Glutamatergic neuron (in vitro differentiated cells): ENCODE data around the gene FBXO2. TPM values are rescaled to one million over a fixed set of nuclear protein-coding genes. Genes with fewer than 3 reads are reported as not detected.

Experiments used
- DNase-seq: peaks from one replicate; pipeline ENCODE4 v3.0.0; 2022
- H3K27ac Mint-ChIP-seq: one replicate; pipeline ENCODE4 v1.8.0; 2020; ENCODE audit warnings: mild to moderate bottlenecking, mixed read lengths, inconsistent platforms; ENCODE audit not compliant: unreplicated experiment
- H3K27me3 Mint-ChIP-seq: one replicate; pipeline ENCODE4 v1.8.0; 2020; ENCODE audit warnings: mild to moderate bottlenecking, moderate library complexity, mixed read lengths, inconsistent platforms; ENCODE audit not compliant: unreplicated experiment
- H3K36me3 Mint-ChIP-seq: one replicate; pipeline ENCODE4 v1.8.0; 2020; ENCODE audit warnings: mild to moderate bottlenecking, mixed read lengths, inconsistent platforms; ENCODE audit not compliant: unreplicated experiment
- H3K4me1 Mint-ChIP-seq: one replicate; pipeline ENCODE4 v1.8.0; 2020; ENCODE audit warnings: mild to moderate bottlenecking, low read depth, mixed read lengths, inconsistent platforms; ENCODE audit not compliant: unreplicated experiment
- H3K4me3 Mint-ChIP-seq: one replicate; pipeline ENCODE4 v1.8.0; 2020; ENCODE audit warnings: mild to moderate bottlenecking, mixed read lengths, inconsistent platforms; ENCODE audit not compliant: unreplicated experiment
- H3K9me3 Mint-ChIP-seq: one replicate; pipeline ENCODE4 v1.8.0; 2020; ENCODE audit warnings: mild to moderate bottlenecking, moderate library complexity, mixed read lengths, inconsistent platforms; ENCODE audit not compliant: unreplicated experiment
- CTCF ChIP-seq: fragments of 200-600 bp; sonication (generic); IDR thresholded peaks from one replicate; pipeline ENCODE4 v1.5.0; 2021; ENCODE audit not compliant: partially characterized antibody, unreplicated experiment
- total RNA-seq: library from RNA; stranded (reverse); fragmentation: NEBNext Ultra II Directional; extraction: Animal tissue kit (Norgen Biotek cat#: 25700); gene quantifications from one replicate; pipeline ENCODE4 v1.2.1, GENCODE V29; 2021; ENCODE audit not compliant: unreplicated experiment

The FBXO2 gene
- total RNA-seq, 1 donor from 2014 or later, result 22.2 TPM

- Mint-ChIP-seq H3K9me3 (peaks cover 8% of the 10 kb centered on the region), H3K4me1 (peaks cover 27% of the 10 kb centered on the region), H3K36me3 (no peaks in the 10 kb centered on the region), H3K27me3 (peaks cover 3% of the 10 kb centered on the region), H3K27ac (peak within 1 kb of the TSS; percentile 81), H3K4me3 (peak within 1 kb of the TSS; percentile 87)
- peak; percentile 85 for DNase-seq
- TF ChIP-seq CTCF, result no peak
These were observed 27.0 kb upstream of the FBXO2 start, which contains the start of gene MAD2L2 for GRCh38 chr1:11681071-11681771. MAD2L2 (minus strand) TSS chr1:11681148; CDS start chr1:11680601, 547 bp downstream.

- DNase-seq, result peak; percentile 30
- H3K27me3 Mint-ChIP-seq, result no peaks in the 10 kb centered on the region
- peak overlapping the region; percentile 52 for H3K27ac Mint-ChIP-seq
- H3K9me3 Mint-ChIP-seq, result peaks cover 8% of the 10 kb centered on the region
- H3K4me3 Mint-ChIP-seq, result peak overlapping the region; percentile 83
- H3K4me1 Mint-ChIP-seq, result peaks cover 21% of the 10 kb centered on the region
- TF ChIP-seq CTCF, result no peak
- H3K36me3 Mint-ChIP-seq, result no peaks in the 10 kb centered on the region
These were observed 26.2 kb upstream of the FBXO2 start for GRCh38 chr1:11680270-11681070.

GRCh38 chr1:11678442-11678841 is 24.2 kb upstream of the FBXO2 start:
- Mint-ChIP-seq H3K27ac (peak overlapping the region; percentile 72), H3K36me3 (no peaks in the 10 kb centered on the region), H3K4me3 (peak overlapping the region; percentile 43), H3K27me3 (no peaks in the 10 kb centered on the region), H3K9me3 (peaks cover 9% of the 10 kb centered on the region), H3K4me1 (peaks cover 12% of the 10 kb centered on the region)
- no peak for TF ChIP-seq CTCF
- DNase-seq, result no peak

GRCh38 chr1:11676386-11677103 is 22.3 kb upstream of the FBXO2 start:
- Mint-ChIP-seq H3K36me3 (no peaks in the 10 kb centered on the region), H3K4me3 (no peak overlapping the region), H3K27ac (no peak overlapping the region), H3K4me1 (peaks cover 3% of the 10 kb centered on the region), H3K27me3 (no peaks in the 10 kb centered on the region), H3K9me3 (peaks cover 10% of the 10 kb centered on the region)
- TF ChIP-seq CTCF, result no peak
- no peak for DNase-seq
